HL-60 (cell line): Measurements from ENCODE around the gene TMPRSS4.

Source experiments
- POLR2AphosphoS5 ChIP-seq: IDR thresholded peaks from 2 replicates; pipeline ENCODE4 v1.6.1; 2012; ENCODE audit warnings: low read depth
- TF ChIP-seq, protein P1 (sequence below): IDR thresholded peaks from one replicate; pipeline ENCODE4 v1.5.1; 2011; ENCODE audit warnings: low read length, control low read depth, inconsistent platforms; ENCODE audit not compliant: insufficient read depth

DNA sequence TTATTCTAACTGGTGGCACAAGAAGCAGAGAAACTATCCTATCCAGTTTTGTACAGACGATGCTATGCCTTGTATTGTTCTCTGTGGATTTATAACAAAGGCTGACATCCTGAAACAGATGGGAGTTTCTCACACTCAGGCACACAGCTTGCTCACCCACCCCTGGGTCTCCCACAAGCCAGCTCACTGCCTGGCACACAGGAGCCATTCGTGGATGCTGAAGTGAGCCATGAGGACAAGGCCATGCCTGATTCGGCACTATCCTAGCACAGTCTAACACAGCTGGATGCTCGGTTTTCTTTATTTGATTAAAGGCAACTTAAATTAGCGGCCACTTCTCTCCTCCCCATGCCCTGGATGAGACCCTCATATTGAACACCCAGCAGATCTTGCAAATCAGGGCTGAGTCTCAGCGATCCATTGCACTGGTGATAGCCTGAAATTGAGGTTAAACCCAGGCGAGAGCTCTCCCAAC, 25.7 kb upstream of the TMPRSS4 start:
- TF ChIP-seq, protein P1, sequence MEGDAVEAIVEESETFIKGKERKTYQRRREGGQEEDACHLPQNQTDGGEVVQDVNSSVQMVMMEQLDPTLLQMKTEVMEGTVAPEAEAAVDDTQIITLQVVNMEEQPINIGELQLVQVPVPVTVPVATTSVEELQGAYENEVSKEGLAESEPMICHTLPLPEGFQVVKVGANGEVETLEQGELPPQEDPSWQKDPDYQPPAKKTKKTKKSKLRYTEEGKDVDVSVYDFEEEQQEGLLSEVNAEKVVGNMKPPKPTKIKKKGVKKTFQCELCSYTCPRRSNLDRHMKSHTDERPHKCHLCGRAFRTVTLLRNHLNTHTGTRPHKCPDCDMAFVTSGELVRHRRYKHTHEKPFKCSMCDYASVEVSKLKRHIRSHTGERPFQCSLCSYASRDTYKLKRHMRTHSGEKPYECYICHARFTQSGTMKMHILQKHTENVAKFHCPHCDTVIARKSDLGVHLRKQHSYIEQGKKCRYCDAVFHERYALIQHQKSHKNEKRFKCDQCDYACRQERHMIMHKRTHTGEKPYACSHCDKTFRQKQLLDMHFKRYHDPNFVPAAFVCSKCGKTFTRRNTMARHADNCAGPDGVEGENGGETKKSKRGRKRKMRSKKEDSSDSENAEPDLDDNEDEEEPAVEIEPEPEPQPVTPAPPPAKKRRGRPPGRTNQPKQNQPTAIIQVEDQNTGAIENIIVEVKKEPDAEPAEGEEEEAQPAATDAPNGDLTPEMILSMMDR: no peak
- TF ChIP-seq POLR2AphosphoS5: no peak
